ENCODE results near the gene TMEM62. TPM values are rescaled to one million over a fixed set of nuclear protein-coding genes. Genes with fewer than 3 reads are reported as not detected.

Gene TMEM62
- polyA plus RNA-seq, 2 of the 4 experiments (the other 2 are of a cell fraction), result 6.9 to 7.8 TPM

- ATAC-seq, result no peak
- Histone ChIP-seq H3K9me3 (no peaks in the 10 kb centered on the region), H3K4me3 (no peak overlapping the region), H3K4me1 (peaks cover 9% of the 10 kb centered on the region), H3K27ac (no peak overlapping the region), H3K4me2 (no peak overlapping the region)
- 97% methylated on average over 10 of the region's 10 CpGs for WGBS (ENCODE audit: missing lambda C conversion rate)
- CTCF ChIA-PET, result interaction anchor here (0.6 kb wide), 1 partner anchor 65 kb away, joined by 3 read pairs; no protein-coding TSS in a partner anchor
- no peak for TF ChIP-seq RFX5 (IDR thresholded peaks at IDR 0.05)
- TF ChIP-seq CEBPB (IDR thresholded peaks at IDR 0.05), result peak in 1 of 2 experiments; percentile 16; a peak in 1 of 4 replicates
- no peak for FAIRE-seq
- POLR2A ChIA-PET, result no interaction called here
- no peak for DNase-seq (ENCODE audit: low read depth in 1 of 2, low spot score in 1 of 2)
Measured at GRCh38 chr15:43099105-43099845, 34.1 kb upstream of the TMEM62 start.

GRCh38 chr15:43100971-43101370 is 32.4 kb upstream of the TMEM62 start:
- Histone ChIP-seq H3K9me3 (no peaks in the 10 kb centered on the region), H3K27ac (no peak overlapping the region), H3K4me2 (no peak overlapping the region), H3K4me3 (no peak overlapping the region), H3K4me1 (peaks cover 11% of the 10 kb centered on the region)
- TF ChIP-seq KDM1A (IDR thresholded peaks at IDR 0.05; ENCODE audit: low read depth), result no peak
- no peak for TF ChIP-seq HOXA7 (CRISPR knock-in tag; IDR thresholded peaks at IDR 0.05)
- TF ChIP-seq MYC (IDR thresholded peaks at IDR 0.05; ENCODE audit: borderline replicate concordance, low read length), result no peak
- TF ChIP-seq NR3C1 (IDR thresholded peaks at IDR 0.05), result no peak
- no peak for TF ChIP-seq REST (IDR thresholded peaks at IDR 0.05)
- no peak for TF ChIP-seq HEYL (CRISPR knock-in tag; IDR thresholded peaks at IDR 0.05)
- TF ChIP-seq, protein P1, sequence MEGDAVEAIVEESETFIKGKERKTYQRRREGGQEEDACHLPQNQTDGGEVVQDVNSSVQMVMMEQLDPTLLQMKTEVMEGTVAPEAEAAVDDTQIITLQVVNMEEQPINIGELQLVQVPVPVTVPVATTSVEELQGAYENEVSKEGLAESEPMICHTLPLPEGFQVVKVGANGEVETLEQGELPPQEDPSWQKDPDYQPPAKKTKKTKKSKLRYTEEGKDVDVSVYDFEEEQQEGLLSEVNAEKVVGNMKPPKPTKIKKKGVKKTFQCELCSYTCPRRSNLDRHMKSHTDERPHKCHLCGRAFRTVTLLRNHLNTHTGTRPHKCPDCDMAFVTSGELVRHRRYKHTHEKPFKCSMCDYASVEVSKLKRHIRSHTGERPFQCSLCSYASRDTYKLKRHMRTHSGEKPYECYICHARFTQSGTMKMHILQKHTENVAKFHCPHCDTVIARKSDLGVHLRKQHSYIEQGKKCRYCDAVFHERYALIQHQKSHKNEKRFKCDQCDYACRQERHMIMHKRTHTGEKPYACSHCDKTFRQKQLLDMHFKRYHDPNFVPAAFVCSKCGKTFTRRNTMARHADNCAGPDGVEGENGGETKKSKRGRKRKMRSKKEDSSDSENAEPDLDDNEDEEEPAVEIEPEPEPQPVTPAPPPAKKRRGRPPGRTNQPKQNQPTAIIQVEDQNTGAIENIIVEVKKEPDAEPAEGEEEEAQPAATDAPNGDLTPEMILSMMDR (IDR thresholded peaks at IDR 0.05), result no peak
- TF ChIP-seq HDAC2 (IDR thresholded peaks at IDR 0.05), result no peak
- TF ChIP-seq, protein P2, sequence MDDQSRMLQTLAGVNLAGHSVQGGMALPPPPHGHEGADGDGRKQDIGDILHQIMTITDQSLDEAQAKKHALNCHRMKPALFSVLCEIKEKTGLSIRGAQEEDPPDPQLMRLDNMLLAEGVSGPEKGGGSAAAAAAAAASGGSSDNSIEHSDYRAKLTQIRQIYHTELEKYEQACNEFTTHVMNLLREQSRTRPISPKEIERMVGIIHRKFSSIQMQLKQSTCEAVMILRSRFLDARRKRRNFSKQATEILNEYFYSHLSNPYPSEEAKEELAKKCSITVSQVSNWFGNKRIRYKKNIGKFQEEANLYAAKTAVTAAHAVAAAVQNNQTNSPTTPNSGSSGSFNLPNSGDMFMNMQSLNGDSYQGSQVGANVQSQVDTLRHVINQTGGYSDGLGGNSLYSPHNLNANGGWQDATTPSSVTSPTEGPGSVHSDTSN (IDR thresholded peaks at IDR 0.05), result no peak
- no peak for TF ChIP-seq HMGXB4 (CRISPR knock-in tag; IDR thresholded peaks at IDR 0.05; ENCODE audit: borderline replicate concordance)
- TF ChIP-seq CBX8 (IDR thresholded peaks at IDR 0.05), result no peak
- TF ChIP-seq GATA3 (IDR thresholded peaks at IDR 0.05; ENCODE audit: borderline replicate concordance), result no peak
- no peak for TF ChIP-seq EHMT2 (IDR thresholded peaks at IDR 0.05; ENCODE audit: low read depth)
- ChIA-PET POLR2A (no interaction called here), CTCF (no interaction called here)
- FAIRE-seq (no peak), DNase-seq (ENCODE audit: low read depth in 1 of 2, low spot score in 1 of 2) (no peak), ATAC-seq (no peak)
